Measurements from ENCODE around the gene TLK1. TPM values are rescaled to one million over a fixed set of nuclear protein-coding genes. Genes with fewer than 3 reads are reported as not detected.

TLK1 gene
- total RNA-seq, 1 donor from 2014 or later: 45.7 TPM

DNA sequence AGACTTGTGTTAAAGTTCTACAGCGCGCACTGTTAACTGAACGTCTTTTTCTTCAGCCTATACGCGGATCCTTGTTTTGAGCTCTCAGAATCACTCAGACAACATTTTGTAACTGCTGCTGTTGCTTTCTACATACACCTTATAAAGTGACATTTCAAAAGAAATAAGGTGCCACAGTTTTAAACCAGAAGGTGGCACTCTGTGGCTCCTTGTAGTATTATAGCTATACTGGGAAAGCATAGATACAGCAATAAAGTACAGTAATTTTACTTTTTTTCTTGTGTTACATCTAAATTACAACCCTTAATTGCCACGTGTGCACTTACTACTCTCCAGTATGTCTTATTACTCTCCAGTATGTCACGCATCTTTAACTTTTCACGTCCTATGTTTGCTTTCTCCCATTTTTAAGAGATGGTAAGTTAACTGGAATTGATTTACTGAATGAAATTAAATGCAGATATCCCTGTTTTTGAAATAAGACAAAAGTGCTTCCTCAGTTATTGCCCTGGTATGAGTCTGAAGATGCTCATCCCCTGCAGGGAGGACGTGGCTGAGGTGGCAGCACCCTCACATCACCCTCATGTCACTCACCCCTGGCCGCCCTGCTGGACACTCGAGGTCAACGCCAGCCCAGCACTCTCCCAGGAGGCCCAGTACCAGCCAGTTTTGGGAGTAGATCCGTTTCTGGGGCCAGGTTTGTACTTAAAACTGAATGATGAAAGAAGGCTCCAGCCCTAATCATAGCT lies 193.9 kb downstream of the TLK1 start:
- peak; percentile 52 for DNase-seq
- TF ChIP-seq, protein P1, sequence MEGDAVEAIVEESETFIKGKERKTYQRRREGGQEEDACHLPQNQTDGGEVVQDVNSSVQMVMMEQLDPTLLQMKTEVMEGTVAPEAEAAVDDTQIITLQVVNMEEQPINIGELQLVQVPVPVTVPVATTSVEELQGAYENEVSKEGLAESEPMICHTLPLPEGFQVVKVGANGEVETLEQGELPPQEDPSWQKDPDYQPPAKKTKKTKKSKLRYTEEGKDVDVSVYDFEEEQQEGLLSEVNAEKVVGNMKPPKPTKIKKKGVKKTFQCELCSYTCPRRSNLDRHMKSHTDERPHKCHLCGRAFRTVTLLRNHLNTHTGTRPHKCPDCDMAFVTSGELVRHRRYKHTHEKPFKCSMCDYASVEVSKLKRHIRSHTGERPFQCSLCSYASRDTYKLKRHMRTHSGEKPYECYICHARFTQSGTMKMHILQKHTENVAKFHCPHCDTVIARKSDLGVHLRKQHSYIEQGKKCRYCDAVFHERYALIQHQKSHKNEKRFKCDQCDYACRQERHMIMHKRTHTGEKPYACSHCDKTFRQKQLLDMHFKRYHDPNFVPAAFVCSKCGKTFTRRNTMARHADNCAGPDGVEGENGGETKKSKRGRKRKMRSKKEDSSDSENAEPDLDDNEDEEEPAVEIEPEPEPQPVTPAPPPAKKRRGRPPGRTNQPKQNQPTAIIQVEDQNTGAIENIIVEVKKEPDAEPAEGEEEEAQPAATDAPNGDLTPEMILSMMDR (IDR thresholded peaks at IDR 0.05; ENCODE audit: partially characterized antibody, unreplicated experiment): peak; percentile 60
- no peak overlapping the region for H3K4me3 Mint-ChIP-seq (ENCODE audit: unreplicated experiment)
- no peak overlapping the region for H3K27ac Mint-ChIP-seq (ENCODE audit: unreplicated experiment)
- H3K9me3 Mint-ChIP-seq (ENCODE audit: unreplicated experiment): no peaks in the 10 kb centered on the region
- no peaks in the 10 kb centered on the region for H3K36me3 Mint-ChIP-seq (ENCODE audit: unreplicated experiment)
- no peaks in the 10 kb centered on the region for H3K4me1 Mint-ChIP-seq (ENCODE audit: low read depth, unreplicated experiment)
- H3K27me3 Mint-ChIP-seq (ENCODE audit: unreplicated experiment): peaks cover 2% of the 10 kb centered on the region

DNA sequence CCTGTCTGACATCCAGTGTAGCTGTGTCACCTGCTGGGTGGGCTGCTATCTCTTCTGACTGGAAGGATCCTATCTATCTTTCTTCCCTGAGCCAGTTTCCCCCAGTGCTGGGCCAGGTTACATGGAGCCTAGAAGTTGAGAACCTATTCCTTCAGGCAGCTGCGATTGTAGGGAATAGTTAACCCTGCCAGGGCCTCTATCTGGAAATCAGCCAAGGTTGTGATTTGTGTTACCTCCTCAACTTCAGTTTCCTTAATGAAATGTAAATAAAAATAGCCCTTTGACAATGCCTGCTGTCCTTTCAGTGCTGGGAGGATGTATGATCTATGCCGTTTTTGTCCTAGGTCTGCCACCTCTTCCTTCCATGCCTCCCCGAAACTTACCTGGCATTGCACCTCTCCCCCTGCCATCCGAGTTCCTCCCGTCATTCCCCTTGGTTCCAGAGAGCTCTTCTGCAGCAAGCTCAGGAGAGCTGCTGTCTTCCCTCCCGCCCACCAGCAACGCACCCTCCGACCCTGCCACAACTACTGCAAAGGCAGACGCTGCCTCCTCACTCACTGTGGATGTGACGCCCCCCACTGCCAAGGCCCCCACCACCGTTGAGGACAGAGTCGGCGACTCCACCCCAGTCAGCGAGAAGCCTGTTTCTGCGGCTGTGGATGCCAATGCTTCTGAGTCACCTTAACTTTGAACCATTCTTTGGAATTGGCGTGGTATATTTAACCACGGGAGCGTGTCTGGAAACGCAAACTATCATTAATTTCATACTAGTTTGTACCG lies 195.1 kb downstream of the TLK1 start:
- TF ChIP-seq, protein P1 (IDR thresholded peaks at IDR 0.05; ENCODE audit: partially characterized antibody, unreplicated experiment): no peak
- Mint-ChIP-seq H3K4me3 (ENCODE audit: unreplicated experiment) (no peak overlapping the region), H3K27me3 (ENCODE audit: unreplicated experiment) (peaks cover 2% of the 10 kb centered on the region), H3K27ac (ENCODE audit: unreplicated experiment) (no peak overlapping the region), H3K9me3 (ENCODE audit: unreplicated experiment) (no peaks in the 10 kb centered on the region), H3K4me1 (ENCODE audit: low read depth, unreplicated experiment) (no peaks in the 10 kb centered on the region), H3K36me3 (ENCODE audit: unreplicated experiment) (no peaks in the 10 kb centered on the region)
- no peak for DNase-seq

DNA sequence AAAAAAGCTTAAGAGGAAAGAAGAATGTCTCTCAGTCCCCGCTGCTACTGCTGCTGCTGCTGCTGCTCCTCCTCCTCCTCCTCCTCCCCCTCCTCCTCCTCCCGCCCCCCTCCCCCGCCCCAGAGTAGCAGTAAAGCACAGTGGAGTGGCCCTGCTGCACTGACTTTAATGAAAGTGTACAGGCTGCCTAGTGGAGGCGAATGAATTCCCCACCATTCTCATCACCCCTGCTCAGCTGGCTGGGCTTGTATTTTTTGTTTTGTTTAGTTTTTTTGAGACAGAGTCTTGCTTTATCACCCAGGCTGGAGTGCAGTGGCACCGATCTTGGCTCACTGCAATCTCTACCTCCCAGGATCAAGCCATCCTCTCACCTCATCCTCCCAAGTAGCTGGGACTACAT lies 197.3 kb downstream of the TLK1 start:
- DNase-seq: no peak
- Mint-ChIP-seq H3K4me3 (ENCODE audit: unreplicated experiment) (no peak overlapping the region), H3K27ac (ENCODE audit: unreplicated experiment) (no peak overlapping the region), H3K36me3 (ENCODE audit: unreplicated experiment) (no peaks in the 10 kb centered on the region), H3K4me1 (ENCODE audit: low read depth, unreplicated experiment) (no peaks in the 10 kb centered on the region), H3K9me3 (ENCODE audit: unreplicated experiment) (no peaks in the 10 kb centered on the region), H3K27me3 (ENCODE audit: unreplicated experiment) (peaks cover 2% of the 10 kb centered on the region)
- TF ChIP-seq, protein P1 (IDR thresholded peaks at IDR 0.05; ENCODE audit: partially characterized antibody, unreplicated experiment): no peak

DNA sequence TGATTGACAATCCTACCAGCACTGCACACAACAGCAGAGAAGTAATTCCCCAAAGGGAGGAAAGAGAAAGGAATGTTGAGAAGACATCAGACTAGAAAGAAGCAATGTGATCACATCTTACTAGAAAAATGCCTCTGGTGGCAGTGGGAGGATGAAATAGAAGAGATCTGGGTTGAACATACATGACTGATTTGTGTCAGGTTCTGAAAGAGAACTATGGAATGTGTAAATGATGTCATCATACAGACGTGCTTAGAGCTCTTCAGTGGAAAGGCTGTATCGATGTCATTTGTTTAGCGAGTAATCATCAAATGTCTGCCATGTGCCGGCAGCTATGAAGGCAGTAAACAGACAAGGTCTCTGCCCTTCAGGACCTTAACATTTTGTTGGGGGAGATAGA lies 206.8 kb downstream of the TLK1 start:
- Mint-ChIP-seq H3K27ac (ENCODE audit: unreplicated experiment) (no peak overlapping the region), H3K36me3 (ENCODE audit: unreplicated experiment) (no peaks in the 10 kb centered on the region), H3K4me1 (ENCODE audit: low read depth, unreplicated experiment) (no peaks in the 10 kb centered on the region), H3K27me3 (ENCODE audit: unreplicated experiment) (no peaks in the 10 kb centered on the region), H3K4me3 (ENCODE audit: unreplicated experiment) (no peak overlapping the region), H3K9me3 (ENCODE audit: unreplicated experiment) (no peaks in the 10 kb centered on the region)
- no peak for DNase-seq
- TF ChIP-seq, protein P1 (IDR thresholded peaks at IDR 0.05; ENCODE audit: partially characterized antibody, unreplicated experiment): no peak

All from glutamatergic neuron (in vitro differentiated cells).